ENCODE data around the gene RSAD2.

DNA sequence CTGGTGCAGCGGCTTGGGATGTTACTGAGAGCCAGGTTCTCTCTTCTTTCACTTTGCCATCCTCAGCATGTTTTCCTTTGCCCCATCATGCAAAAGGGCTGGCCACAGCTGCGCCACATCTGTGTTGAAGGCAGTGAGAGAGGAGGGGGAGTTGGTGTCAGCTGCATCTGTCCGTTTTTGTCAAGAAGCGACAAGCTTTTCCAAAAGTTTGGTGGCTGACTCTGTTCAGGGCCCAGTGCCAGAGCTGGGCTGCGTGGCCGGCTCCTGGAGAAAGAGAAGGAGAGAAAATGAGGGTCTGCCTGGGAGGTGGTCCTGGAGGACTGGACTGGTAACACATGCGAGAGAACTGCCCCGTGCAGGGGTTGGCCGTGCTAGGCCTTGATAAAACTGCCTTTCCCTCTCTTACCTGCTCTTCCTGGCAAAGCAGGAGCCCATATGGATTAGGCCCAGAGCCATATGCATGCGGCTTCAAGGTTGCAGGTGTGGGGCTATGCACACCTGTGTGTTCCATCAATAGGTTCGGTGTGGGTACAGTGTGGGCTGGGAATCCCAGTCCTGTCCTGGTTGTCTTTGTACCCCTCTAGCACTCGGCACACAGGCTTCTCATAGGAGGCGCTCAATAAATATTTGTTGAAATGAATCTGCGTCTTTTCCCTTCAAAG is 48.6 kb downstream of the RSAD2 start:
- TF ChIP-seq, protein P1, sequence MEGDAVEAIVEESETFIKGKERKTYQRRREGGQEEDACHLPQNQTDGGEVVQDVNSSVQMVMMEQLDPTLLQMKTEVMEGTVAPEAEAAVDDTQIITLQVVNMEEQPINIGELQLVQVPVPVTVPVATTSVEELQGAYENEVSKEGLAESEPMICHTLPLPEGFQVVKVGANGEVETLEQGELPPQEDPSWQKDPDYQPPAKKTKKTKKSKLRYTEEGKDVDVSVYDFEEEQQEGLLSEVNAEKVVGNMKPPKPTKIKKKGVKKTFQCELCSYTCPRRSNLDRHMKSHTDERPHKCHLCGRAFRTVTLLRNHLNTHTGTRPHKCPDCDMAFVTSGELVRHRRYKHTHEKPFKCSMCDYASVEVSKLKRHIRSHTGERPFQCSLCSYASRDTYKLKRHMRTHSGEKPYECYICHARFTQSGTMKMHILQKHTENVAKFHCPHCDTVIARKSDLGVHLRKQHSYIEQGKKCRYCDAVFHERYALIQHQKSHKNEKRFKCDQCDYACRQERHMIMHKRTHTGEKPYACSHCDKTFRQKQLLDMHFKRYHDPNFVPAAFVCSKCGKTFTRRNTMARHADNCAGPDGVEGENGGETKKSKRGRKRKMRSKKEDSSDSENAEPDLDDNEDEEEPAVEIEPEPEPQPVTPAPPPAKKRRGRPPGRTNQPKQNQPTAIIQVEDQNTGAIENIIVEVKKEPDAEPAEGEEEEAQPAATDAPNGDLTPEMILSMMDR (IDR thresholded peaks at IDR 0.05), result no peak
- no peak for TF ChIP-seq EP300 (IDR thresholded peaks at IDR 0.05)

Measured in esophagus muscularis mucosa (tissue), 3 donors.